HL-60/S4 treated with retinoic acid at 250 ng/mL for 4 days and 3 days (cell line): ENCODE measurements around the gene SPINK8.
"Not testable (repeated sequence)": the region's sequence is repeated elsewhere in the genome, so short reads cannot be mapped to it uniquely, and the experiment has no call there.

Source experiments
- in situ Hi-C: fragments of 300-500 bp; cut with MboI; formaldehyde crosslinking; loops from 2 replicates; pipeline ENCODE4 v1.7.0; 2022; ENCODE audit warnings: low sequenced_read_pairs

The SPINK8 gene

GRCh38 chr3:48331706-48332435, 1.6 kb downstream of the SPINK8 start:
- in situ Hi-C loops = not testable (repeated sequence)

DNA sequence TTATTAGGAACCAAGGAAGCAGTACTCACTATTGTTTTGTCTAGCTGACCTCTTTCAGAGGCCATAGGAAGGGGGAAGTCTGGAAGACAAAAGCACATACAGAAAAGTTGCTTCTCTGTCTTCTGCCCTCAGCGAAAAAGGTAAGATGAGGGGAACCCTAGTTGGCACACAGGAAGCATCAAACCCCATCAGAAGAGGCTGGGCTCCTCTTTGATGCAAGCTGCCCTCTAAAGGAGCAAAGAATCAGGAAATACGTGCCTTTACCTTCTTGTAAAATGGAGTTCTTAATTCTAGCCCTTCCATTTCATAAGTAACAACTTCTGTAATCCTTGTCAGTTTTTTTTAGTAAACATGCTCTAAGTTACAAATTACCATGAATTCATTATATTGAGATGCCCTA, 12.5 kb downstream of the SPINK8 start:
- in situ Hi-C loops = no loop called here

- in situ Hi-C loops = no loop called here
These were observed 14.6 kb downstream of the SPINK8 start for GRCh38 chr3:48318713-48319468.

DNA sequence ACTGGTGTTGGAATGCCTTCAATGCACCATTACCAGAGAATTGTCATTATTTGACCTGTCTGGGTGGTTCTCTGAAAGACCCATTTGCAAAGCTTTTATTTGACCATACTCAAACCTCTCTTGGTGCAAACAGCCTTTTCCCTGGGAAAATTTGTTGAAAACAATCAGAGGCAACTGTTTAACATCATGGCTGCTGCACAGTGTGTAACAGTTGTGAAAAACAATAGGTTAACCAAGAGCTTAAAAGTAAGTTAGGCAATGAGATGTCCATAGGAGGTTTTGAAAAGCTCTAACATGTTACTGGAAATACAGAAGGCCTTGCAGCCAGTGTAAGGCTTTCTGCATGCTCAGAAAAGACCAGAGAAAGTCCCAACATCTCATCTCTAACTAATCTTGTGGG, 18.9 kb downstream of the SPINK8 start:
- in situ Hi-C loops = no loop called here

- in situ Hi-C loops = no loop called here
These were observed 26.5 kb downstream of the SPINK8 start for GRCh38 chr3:48306860-48307530.

GRCh38 chr3:48306290-48306689, 27.2 kb downstream of the SPINK8 start:
- in situ Hi-C loops = no loop called here

DNA sequence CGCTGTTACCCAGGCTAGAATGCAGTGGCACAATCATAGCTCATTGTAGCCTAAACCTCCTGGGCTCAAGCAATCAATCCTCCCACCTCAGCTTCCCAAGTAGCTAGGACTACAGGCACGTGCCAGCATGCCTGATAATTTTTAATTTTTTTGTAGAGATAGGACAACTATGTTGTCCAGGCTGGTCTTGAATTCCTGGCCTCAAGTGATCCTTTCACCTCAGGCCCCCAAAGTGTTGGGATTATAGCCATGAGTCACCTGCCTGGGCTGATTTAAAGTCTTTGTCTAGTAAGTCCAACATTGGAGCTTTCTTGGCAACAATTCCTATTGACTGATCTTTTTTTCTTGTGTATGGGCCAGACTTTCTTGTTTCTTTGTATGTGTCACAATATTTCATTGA, 28.1 kb downstream of the SPINK8 start:
- in situ Hi-C loops = no loop called here

- in situ Hi-C loops = no loop called here
These were observed 30.4 kb downstream of the SPINK8 start for GRCh38 chr3:48303021-48303420.

DNA sequence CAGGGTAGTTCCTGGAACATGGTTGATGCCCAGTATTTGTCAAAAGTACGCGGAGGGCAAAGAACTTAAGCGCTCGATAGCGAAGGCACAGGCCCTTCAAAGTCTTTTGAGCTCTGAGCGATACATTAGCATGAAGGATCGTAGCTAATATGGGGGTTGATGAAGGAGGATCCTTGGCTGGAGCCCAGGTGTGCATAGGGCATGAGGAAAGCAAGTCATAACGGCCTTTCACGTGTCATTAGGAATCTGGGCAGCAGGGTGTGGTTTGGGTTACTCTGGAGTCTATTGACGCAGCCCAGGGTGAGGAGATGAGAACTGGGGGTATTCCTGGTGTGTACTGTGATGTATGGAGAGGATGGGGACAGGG, 31.7 kb downstream of the SPINK8 start:
- in situ Hi-C loops = no loop called here

DNA sequence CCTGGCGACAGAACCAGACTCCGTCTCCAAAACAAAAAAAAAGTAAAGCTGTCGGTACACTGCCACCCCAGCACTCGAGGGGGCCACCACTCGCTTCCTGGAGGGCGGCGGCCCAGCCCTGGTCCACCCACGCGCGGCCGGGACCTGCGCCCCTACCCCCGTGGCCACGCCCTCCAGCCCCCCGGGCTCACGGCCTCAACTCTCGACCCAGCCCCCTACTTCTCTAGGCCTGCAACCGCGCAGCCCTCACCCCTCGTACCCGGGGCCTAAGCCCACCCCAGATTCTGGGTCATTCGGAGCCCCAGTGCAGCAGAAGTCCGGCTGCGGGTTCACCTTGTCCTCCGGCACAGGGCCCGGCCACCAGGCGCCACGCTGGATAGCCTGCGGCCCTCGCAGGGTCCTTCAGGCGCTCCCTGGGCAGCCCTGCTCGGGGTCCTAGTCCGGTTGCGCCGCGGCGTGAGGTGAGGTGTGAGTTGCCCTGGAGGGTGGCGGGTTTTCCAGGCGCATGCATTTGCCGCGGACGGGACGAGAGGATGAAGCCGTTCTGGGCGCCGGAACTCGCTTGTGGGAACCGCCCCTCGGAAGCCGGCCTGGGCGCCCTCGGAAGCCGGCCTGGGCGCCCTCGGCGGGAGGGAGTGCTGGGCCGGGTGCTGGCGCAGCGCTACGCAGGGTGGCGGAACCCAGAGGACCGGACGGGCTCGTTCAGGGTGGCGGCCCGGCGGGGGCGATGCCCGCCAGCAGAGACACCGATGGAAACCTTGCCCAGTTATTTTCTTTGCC, 32.3 kb downstream of the SPINK8 start, which contains the start of gene NME6:
NME6 (minus strand) TSS at position 348 of the 780 bp plus-strand sequence.
- in situ Hi-C loops = no loop called here

- in situ Hi-C loops = no loop called here
These were observed 33.4 kb downstream of the SPINK8 start for GRCh38 chr3:48299746-48300712.

GRCh38 chr3:48297111-48297810, 36.2 kb downstream of the SPINK8 start:
- in situ Hi-C loops = no loop called here

DNA sequence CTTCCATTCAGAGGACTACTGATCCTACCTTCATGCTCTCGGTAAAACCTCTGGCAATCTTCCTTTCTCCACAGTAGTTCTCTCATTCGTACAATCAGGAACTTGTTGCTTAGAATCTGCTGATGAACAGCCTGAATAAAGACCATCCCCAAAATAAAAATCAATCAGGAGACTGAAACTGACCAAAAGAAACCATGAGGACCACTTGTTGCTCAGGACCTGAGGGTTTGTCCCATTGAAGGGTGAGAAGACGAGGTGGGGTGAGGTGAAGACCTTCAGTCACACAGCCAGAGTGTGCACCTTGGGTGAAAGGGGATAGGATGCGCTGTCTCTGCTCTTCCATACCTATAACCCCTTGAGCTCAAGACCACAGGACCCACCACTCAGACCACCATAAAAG, 36.8 kb downstream of the SPINK8 start:
- in situ Hi-C loops = no loop called here

- in situ Hi-C loops = no loop called here
These were observed 38.7 kb downstream of the SPINK8 start for GRCh38 chr3:48294611-48295263.

GRCh38 chr3:48289659-48290058, 43.8 kb downstream of the SPINK8 start:
- in situ Hi-C loops = no loop called here

DNA sequence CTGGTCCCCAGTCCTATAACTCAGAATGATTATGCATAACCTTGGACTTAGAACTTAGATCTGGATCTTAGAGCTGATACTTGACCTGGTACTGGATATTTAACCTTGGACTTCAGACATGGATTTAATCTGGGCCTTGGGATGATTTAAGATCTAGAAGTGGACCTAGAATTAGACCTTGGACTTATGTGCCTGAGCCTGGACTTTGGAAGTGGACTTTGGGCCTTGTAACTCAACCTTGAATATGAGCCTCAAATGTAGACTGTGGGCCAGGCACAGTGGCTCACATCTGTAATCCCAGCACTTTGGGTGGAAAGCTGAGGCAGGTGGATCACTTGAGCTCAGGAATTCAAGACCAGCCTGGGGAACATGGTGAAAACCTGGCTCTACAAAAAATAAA, 46.4 kb downstream of the SPINK8 start:
- in situ Hi-C loops = no loop called here

- in situ Hi-C loops = no loop called here
These were observed 47.2 kb downstream of the SPINK8 start for GRCh38 chr3:48286308-48286707.

DNA sequence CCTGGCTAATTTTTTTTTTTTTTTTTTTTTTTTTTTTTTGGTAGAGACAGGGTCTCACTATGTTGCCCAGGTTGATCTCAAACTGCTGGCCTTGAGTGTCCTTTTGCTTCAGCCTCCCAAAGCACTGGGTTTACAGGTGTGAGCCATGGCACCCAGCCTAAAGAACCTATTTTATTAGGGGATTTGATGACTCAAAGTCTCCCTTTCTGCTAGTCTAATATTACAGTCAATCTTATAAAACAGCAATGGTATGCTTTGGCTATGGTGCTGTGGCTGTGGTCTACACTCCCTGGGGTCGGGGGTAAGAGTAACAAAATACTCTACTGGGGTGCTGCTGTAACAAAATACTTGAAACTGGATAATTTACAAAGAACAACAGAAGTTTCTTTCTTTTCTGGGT, 47.8 kb downstream of the SPINK8 start:
- in situ Hi-C loops = no loop called here

GRCh38 chr3:48285132-48285531, 48.3 kb downstream of the SPINK8 start:
- in situ Hi-C loops = no loop called here
